Tongue (tissue), 2 donors: ENCODE measurements around the gene STXBP6. TPM values are rescaled to one million over a fixed set of nuclear protein-coding genes. Genes with fewer than 3 reads are reported as not detected.
A peak's percentile ranks its signal among the peaks of the same experiment; 100 is the strongest.

Source experiments
- DNase-seq: peaks from one replicate; pipeline ENCODE4 v3.0.0-alpha.2; 2015
- total RNA-seq: library from RNA; depleted of rRNA; stranded (reverse); fragments of >200 nt; gene quantifications from one replicate; pipeline ENCODE4 v1.2.3, GENCODE V29; 2014

The STXBP6 gene
- total RNA-seq, 1 donor from 2014 or later = 22.0 TPM

GRCh38 chr14:25014440-25014839 is 35.5 kb downstream of the STXBP6 start:
- DNase-seq = no peak

DNA sequence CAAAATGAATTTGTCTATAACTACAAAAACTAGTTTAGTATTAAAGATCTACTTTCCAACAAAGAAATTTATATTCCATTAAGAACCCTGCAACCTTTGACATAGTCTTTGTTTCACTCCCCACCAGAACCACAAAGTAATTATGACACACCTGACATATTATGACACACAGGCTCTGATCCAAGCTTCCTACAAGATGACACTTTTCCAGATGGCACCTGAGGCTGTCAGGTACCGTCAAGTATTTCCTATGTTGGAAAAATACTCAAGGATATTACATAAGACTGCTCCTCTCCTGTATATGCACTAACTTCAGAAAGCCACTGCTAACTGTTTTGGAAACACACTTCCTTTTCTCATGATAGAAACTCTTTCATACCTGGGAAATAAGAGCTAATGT is 38.9 kb downstream of the STXBP6 start:
- no peak for DNase-seq

DNA sequence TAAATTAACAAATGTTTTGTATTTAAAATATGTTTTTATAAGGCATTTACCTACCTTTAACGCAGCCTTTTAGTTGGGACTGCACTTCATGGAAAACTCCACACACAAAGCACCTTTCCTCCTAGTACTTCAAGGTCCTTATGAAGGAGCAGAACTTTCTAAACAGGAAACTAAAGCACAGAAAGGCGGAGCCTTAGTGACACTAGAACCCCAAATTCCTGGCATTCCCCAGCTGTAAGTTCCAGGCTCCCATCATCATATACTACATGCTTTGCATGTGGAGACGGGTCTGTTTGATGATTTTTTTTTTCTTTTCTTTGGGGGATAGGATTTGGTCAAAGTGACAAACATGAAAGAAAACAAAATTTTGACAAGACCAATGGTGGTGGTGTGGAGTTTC is 39.5 kb downstream of the STXBP6 start:
- no peak for DNase-seq

DNA sequence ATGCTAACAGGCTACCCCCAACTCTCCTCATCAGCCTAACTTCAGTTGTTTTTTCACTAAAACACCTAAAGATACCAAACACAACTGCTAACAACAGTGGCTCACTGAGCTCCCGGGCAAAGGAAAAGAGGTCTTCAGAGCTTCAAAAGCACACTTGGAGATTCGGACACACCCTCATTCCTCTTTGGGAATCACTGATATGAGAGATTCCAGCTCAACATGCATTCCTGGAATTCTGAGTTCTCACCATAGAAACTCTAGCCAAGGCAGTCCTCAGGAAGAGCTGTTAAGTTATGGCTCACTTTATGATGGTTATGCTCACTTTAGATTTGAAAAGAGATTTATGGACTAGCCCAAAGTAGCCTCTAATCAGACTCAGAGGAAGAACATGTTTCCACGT is 40.1 kb downstream of the STXBP6 start:
- peak; percentile 36 for DNase-seq

- peak; percentile 80 for DNase-seq
Observed at GRCh38 chr14:25007832-25008231, 42.1 kb downstream of the STXBP6 start.

DNA sequence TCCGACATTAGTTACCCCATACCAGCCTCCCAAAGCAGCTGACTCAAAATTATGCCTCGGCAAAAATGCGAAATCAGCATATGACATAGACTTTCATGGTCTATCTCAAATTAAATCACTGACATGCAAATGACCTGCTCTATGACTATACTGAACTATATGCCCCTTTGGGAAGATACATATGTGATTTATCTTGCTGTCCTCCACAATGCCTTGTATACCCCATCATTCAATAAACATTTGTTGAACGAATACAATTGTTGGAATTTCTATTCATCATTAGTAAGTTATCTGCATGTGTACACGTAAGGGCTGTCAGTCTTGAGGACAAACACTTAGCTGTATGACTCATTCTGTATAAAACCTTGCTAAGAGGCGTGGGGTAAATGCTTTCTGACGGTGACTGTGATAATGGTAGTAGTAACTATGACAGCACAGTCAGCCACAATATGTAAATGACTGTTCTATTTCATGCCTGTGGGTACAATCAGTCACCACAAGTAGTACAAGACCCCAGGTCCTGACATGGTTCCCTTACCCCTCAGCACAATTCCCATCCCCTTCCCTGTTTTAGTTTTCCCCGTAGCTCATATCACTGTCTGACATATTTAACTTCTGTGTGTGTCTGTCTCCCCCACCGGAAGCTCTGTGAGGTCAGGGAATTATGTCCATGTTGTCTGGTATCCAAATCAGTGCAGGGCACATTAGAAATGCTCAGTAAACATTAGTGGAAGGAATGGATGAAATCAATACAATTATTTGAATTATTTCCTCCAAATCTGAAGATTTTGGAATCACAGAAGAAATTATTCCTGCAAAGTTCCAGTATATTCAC is 42.8 kb downstream of the STXBP6 start:
- no peak for DNase-seq

GRCh38 chr14:25006031-25006430 is 43.9 kb downstream of the STXBP6 start:
- DNase-seq = no peak

DNA sequence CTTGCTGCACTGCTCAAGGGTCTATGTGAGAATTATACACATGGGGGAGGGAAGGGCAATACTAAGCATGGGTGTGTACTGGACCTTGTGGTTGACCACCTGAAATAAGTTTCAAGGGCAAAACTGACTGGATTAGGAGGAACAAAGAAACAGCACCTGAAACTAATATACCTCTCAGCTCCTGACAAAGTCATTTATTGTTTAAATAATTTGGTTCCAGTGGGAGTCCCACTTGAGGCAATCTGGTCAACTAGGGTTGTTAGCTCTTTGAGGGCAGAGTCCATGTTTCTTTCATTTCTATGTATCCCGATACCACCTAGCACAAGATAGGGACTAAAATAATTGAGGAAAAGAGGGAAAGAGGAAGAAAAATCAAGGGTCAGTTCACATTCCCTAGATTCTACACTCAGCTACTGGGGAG is 45.5 kb downstream of the STXBP6 start:
- DNase-seq = no peak

- no peak for DNase-seq
Observed at GRCh38 chr14:25003537-25003936, 46.4 kb downstream of the STXBP6 start.

GRCh38 chr14:25001601-25002000 is 48.3 kb downstream of the STXBP6 start:
- DNase-seq = no peak

DNA sequence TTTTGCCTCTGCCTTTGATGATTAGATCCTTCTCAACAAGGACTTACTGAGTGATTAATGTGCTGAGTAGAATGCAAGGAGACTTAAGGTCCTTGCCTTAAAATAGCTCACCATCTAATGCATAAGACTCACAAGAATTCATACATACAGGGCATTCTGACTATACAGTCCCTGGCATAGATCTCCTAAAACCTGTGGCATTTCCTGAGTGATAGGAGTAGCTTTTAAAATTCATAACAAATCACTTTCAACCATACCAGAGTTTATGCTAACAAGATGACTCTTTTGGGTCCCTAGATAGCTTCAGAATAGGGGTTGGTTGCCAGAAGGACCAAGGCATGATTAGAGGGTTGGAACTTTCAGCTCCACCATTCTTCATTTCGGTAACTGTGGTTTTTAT is 48.8 kb downstream of the STXBP6 start:
- DNase-seq = no peak

GRCh38 chr14:24999157-24999556 is 50.8 kb downstream of the STXBP6 start:
- no peak for DNase-seq

- DNase-seq = no peak
Observed at GRCh38 chr14:24996930-24997725, 52.8 kb downstream of the STXBP6 start.

- no peak for DNase-seq
Observed at GRCh38 chr14:24995016-24995415, 54.9 kb downstream of the STXBP6 start.

- DNase-seq = no peak
Observed at GRCh38 chr14:24993631-24994030, 56.3 kb downstream of the STXBP6 start.

- no peak for DNase-seq
Observed at GRCh38 chr14:24992624-24993360, 57.2 kb downstream of the STXBP6 start.

DNA sequence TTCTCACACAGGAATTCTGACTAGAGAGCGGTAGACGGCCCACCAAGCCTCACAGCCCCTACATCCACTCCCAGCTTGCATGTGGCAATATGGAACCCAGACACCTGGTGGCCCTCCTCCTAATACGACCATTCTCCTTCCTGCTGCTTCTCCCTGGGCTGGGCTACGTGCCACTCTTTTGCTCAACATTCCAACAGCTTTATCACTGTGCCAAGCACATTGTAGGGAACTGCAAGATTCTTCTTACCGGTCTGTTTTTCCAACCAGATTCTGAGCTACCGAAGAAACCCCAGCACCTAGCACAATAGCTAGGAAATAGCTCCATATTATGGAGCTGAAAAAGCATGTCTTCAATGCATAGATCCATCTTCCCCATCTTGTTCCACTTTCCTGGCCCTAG is 58.1 kb downstream of the STXBP6 start:
- DNase-seq = no peak

GRCh38 chr14:24991288-24991687 is 58.7 kb downstream of the STXBP6 start:
- no peak for DNase-seq

DNA sequence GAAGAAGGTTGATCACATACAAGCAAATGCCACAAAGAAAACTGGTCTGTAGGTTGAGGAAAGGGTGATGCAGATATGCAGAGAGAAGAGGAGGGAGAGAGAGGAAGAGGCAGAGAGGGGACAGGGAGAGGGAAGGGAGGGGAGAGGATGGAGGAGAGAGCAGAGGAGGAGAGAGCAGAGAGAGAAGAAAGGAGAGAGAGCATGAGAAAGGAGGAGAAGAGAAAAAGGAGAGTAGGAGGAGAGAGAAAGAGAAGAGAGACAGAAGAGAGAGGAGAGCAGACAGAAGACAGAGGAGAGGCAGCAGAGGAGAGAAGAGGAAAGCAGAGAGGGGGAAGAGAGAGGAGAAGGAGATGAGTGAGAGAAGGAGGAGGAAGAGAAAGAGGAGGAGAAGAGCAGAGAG is 59.2 kb downstream of the STXBP6 start:
- DNase-seq = no peak

DNA sequence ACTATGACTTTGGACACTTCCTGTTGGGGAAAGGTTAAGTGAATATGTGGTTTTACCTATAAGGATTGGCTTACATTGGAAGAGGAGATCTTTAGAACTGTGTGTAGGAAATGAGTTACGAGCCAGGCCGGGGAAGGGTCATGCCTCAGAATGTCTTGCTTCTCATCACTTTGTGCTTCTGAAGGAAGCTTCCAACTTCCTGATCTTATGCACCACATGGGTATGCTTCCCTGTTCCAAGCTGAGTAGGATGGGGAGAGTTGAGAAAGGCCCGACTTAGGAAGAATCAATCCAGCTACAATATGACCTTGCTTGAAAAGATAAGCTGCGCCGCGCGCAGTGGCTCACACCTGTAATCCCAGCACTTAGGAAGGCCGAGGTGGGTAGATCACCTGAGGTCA is 59.9 kb downstream of the STXBP6 start:
- no peak for DNase-seq

GRCh38 chr14:24988760-24989159 is 61.2 kb downstream of the STXBP6 start:
- DNase-seq = no peak

DNA sequence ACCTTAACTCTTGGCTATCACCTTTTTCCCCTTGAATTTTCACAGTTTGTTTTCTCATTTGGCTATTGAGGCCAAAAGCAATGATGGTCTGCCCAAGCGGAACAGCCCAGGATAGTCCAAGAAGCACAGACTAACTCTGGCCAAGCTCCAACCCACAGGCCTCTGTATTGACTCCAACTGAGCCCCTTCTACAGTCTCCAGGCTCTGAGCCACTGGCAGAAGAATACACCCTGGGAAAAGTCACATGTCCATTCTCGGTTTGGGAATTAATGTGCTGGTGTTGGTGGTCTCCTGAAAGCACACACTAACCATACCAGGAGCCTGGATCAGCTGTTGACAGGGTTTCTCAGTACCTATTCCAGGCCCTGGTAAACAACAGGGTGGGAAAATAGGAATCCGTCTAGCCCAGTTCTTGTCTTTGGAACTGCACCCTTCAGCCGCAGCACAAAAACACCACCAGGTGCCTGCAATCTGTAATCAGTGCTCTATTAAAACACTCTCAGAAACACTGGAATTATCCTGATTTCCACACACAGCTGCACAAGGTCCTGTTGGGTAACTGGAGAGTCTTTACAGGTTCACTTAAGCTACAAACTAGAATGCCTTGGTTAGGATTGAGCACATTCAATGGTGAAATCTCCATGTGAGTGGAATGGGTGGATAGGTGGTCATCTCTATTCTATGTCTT is 63.6 kb downstream of the STXBP6 start:
- DNase-seq = peak; percentile 27
